HG02588 (cell line): Measurements from ENCODE around the gene OPHN1.

Source experiments
- ATAC-seq: cut with Tn5 transposase; IDR thresholded peaks from one replicate; pipeline ENCODE4 v1.9.1; 2021; ENCODE audit warnings: mild to moderate bottlenecking, moderate library complexity; ENCODE audit not compliant: unreplicated experiment

The OPHN1 gene

GRCh38 chrX:68254738-68255645, 178.3 kb downstream of the OPHN1 start:
- ATAC-seq, result no peak

- ATAC-seq, result no peak
Observed at GRCh38 chrX:68252664-68253063, 180.6 kb downstream of the OPHN1 start.

- ATAC-seq, result no peak
Observed at GRCh38 chrX:68249903-68250302, 183.4 kb downstream of the OPHN1 start.

- no peak for ATAC-seq
Observed at GRCh38 chrX:68249401-68249831, 183.9 kb downstream of the OPHN1 start.

GRCh38 chrX:68238568-68238967, 194.7 kb downstream of the OPHN1 start:
- ATAC-seq, result no peak

- no peak for ATAC-seq
Observed at GRCh38 chrX:68234171-68234910, 199.0 kb downstream of the OPHN1 start.

- no peak for ATAC-seq
Observed at GRCh38 chrX:68232206-68232605, 201.1 kb downstream of the OPHN1 start.

GRCh38 chrX:68209008-68209407, 224.3 kb downstream of the OPHN1 start:
- no peak for ATAC-seq

GRCh38 chrX:68204521-68205038, 228.7 kb downstream of the OPHN1 start:
- no peak for ATAC-seq

GRCh38 chrX:68203646-68204045, 229.6 kb downstream of the OPHN1 start:
- ATAC-seq, result no peak

GRCh38 chrX:68203211-68203610, 230.1 kb downstream of the OPHN1 start:
- no peak for ATAC-seq

- ATAC-seq, result no peak
Observed at GRCh38 chrX:68199062-68199848, 234.0 kb downstream of the OPHN1 start.

GRCh38 chrX:68196939-68197791, 236.1 kb downstream of the OPHN1 start:
- ATAC-seq, result no peak

- ATAC-seq, result no peak
Observed at GRCh38 chrX:68195561-68195960, 237.7 kb downstream of the OPHN1 start.

- ATAC-seq, result no peak
Observed at GRCh38 chrX:68193786-68194185, 239.5 kb downstream of the OPHN1 start.

GRCh38 chrX:68193234-68193633, 240.1 kb downstream of the OPHN1 start:
- no peak for ATAC-seq

GRCh38 chrX:68190799-68191198, 242.5 kb downstream of the OPHN1 start:
- no peak for ATAC-seq

- ATAC-seq, result no peak
Observed at GRCh38 chrX:68186552-68187262, 246.6 kb downstream of the OPHN1 start.

GRCh38 chrX:68185161-68185560, 248.1 kb downstream of the OPHN1 start:
- ATAC-seq, result no peak
